HepG2 (cell line): ENCODE data around the gene CADM4. TPM values are rescaled to one million over a fixed set of nuclear protein-coding genes. Genes with fewer than 3 reads are reported as not detected.

Experiments used
- ATAC-seq: fragments of 200-7000 bp; cut with Tn5 transposase; 3 replicates; pipeline ENCODE4 v1.9.1; 2020; ENCODE audit warnings: mild to moderate bottlenecking, moderate library complexity
- BruUV-seq: library from RNA; stranded (reverse); fragments of 400-500 nt; replicated peaks from 2 replicates; lab custom pipeline; 2021; lab: Mats Ljungman, UMichigan
- CTCF ChIA-PET: fragments of 300-600 bp; formaldehyde crosslinking; extraction: SDS; loops from one replicate; lab custom pipeline; 2021; ENCODE audit warnings: low total read pairs, inconsistent platforms, low intra/inter-chr PET ratio; lab: Yijun Ruan, JAX
- POLR2A ChIA-PET: fragments of 350-600 bp; sonication (Branson Sonifier 250); formaldehyde crosslinking; loops from one replicate; lab custom pipeline; 2020; ENCODE audit warnings: antibody characterized with exemption, inconsistent platforms; lab: Yijun Ruan, JAX
- DNase-seq: peaks from one replicate; pipeline ENCODE4 v3.0.0-alpha.2; 2015; ENCODE audit warnings: low spot score
- FAIRE-seq: peaks from 3 replicates; lab custom pipeline; 2011; peaks lifted over from hg19 to GRCh38; lab: Jason Lieb, UNC
- H2AFZ ChIP-seq: one replicate; pipeline ENCODE4 v1.6.1; 2011; ENCODE audit warnings: low read length, inconsistent platforms
- H3K27ac ChIP-seq: fragments of 300-600 bp; 3 replicates; pipeline ENCODE4 v1.8.0; 2011; ENCODE audit warnings: mixed run types, mild to moderate bottlenecking, mixed read lengths, low read length, inconsistent platforms; ENCODE audit not compliant: insufficient read depth; ENCODE audit errors: extremely low read length
- H3K27me3 ChIP-seq, 2 experiments: fragments of 200-600 bp in 1 of 2; 2 replicates in 1 of 2; 3 replicates in 1 of 2; pipeline versions ENCODE4 v1.6.0 to v1.8.0; 2011; ENCODE audit warnings: low read length in 2 of 2, mild to moderate bottlenecking in 2 of 2, moderate library complexity in 2 of 2, inconsistent platforms in 1 of 2; ENCODE audit not compliant: insufficient read depth in 2 of 2, control insufficient read depth in 1 of 2
- H3K36me3 ChIP-seq, 2 experiments: fragments of 200-600 bp in 1 of 2; replicated peaks in 1 of 2; 2 replicates in 1 of 2; 3 replicates in 1 of 2; pipeline versions ENCODE4 v1.5.1 to v1.8.0; 2011; ENCODE audit warnings: low read length in 2 of 2, inconsistent platforms in 1 of 2; ENCODE audit not compliant: insufficient read depth in 2 of 2, control insufficient read depth in 1 of 2
- H3K4me1 ChIP-seq: 2 replicates; pipeline ENCODE4 v1.5.1; 2012; ENCODE audit warnings: low read length, inconsistent platforms; ENCODE audit not compliant: insufficient read depth
- H3K4me2 ChIP-seq: 2 replicates; pipeline ENCODE4 v1.6.0; 2011; ENCODE audit warnings: low read depth, low read length, inconsistent platforms
- H3K4me3 ChIP-seq, 3 experiments: fragments of 200-600 bp in 1 of 3; sonication (generic), shearing (Covaris generic) in 1 of 3; replicated peaks in 1 of 3; 2 replicates each; pipeline ENCODE4 v1.5.1; 2011 to 2016; ENCODE audit warnings: low read length in 3 of 3, inconsistent platforms in 2 of 3, low read depth in 2 of 3, mild to moderate bottlenecking in 2 of 3, control low read depth in 1 of 3, mixed read lengths in 1 of 3; ENCODE audit not compliant: insufficient read depth in 1 of 3
- H3K79me2 ChIP-seq: one replicate; pipeline ENCODE4 v1.6.1; 2011; ENCODE audit warnings: low read length, inconsistent platforms; ENCODE audit not compliant: insufficient read depth
- H3K9ac ChIP-seq: 2 replicates; pipeline ENCODE4 v1.6.0; 2011; ENCODE audit warnings: mild to moderate bottlenecking, low read depth, low read length, inconsistent platforms; ENCODE audit not compliant: insufficient read depth
- H3K9me3 ChIP-seq: 2 replicates; pipeline ENCODE4 v1.5.1; 2012; ENCODE audit warnings: mild to moderate bottlenecking, low read length
- H4K20me1 ChIP-seq: 2 replicates; pipeline ENCODE4 v1.6.0; 2011; ENCODE audit warnings: inconsistent platforms, mild to moderate bottlenecking, low read length, moderate library complexity; ENCODE audit not compliant: insufficient read depth
- JUN ChIP-seq: sonication (generic); formaldehyde crosslinking; IDR thresholded peaks from 2 replicates; pipeline ENCODE4 v1.4.0; 2020; ENCODE audit warnings: mild to moderate bottlenecking, missing genetic modification reagents
- SAP130 ChIP-seq: IDR thresholded peaks from 2 replicates; pipeline ENCODE4 v1.6.1; 2016; ENCODE audit warnings: low read depth
- ZHX1 ChIP-seq: sonication (generic); formaldehyde crosslinking; IDR thresholded peaks from 2 replicates; pipeline ENCODE4 v1.8.1; 2022; ENCODE audit warnings: low read depth, mild to moderate bottlenecking, missing genetic modification reagents
- ZNF121 ChIP-seq: sonication (generic); formaldehyde crosslinking; IDR thresholded peaks from 2 replicates; pipeline ENCODE4 v1.5.0; 2020; ENCODE audit warnings: mild to moderate bottlenecking, missing genetic modification reagents
- ZNF629 ChIP-seq: sonication (generic); formaldehyde crosslinking; conservative IDR thresholded peaks from 2 replicates; pipeline ENCODE4 v1.5.0; 2020; ENCODE audit warnings: missing genetic modification reagents
- WGBS: methylation state at CpG from one replicate; pipeline ENCODE4 v1.1.6; 2017; ENCODE audit warnings: low lambda C conversion rate; 5-methylcytosine and 5-hydroxymethylcytosine counted together
- in situ Hi-C: cut with HindIII; loops from 2 replicates; pipeline ENCODE4 v1.10.0; 2017; ENCODE audit warnings: low pct_unique_long_range_greater_than_20kb; ENCODE audit not compliant: extremely low pct_ligation_motif_present
- intact Hi-C: fragments of 100-400 bp; cut with micrococcal nuclease; formaldehyde crosslinking; loops from one replicate; pipeline ENCODE4 v1.10.0; 2022; ENCODE audit not compliant: unreplicated experiment
- polyA plus RNA-seq, 8 experiments: library from polyadenylated mRNA; depleted of rRNA in 3 of 8; stranded (reverse) in 7 of 8; unstranded in 1 of 8; fragments of >200 nt; fragmentation: Illumina TruSeq in 4 of 8; extraction: Trizol in 4 of 8; gene quantifications; 2 replicates each; pipeline versions ENCODE4 v1.2.1 to v1.2.3, GENCODE V29; 2011 to 2016; ENCODE audit warnings: low read depth in 4 of 8, missing spikeins in 1 of 8, mixed read lengths in 1 of 8; ENCODE audit not compliant: insufficient read depth in 1 of 8
- total RNA-seq, 5 experiments: library from RNA; depleted of rRNA; stranded (reverse); fragments of >200 nt; fragmentation: Illumina TruSeq; extraction: Trizol; gene quantifications; 2 replicates each; pipeline ENCODE4 v1.2.3, GENCODE V29; 2016; ENCODE audit warnings: low read depth in 1 of 5

Gene CADM4
- total and polyA plus RNA-seq, 2 of the 13 experiments (the other 11 are each of a cell fraction or from before 2014, with no cell fraction given) = 8.5 to 16.0 TPM

- TF ChIP-seq ZHX1 (0 out of 2 replicates have a peak, but pooled peaks have one; percentile 20), SAP130 (no peak)
Measured at GRCh38 chr19:43639519-43640423, at the start of gene CADM4 (continued).

- Histone ChIP-seq H2AFZ (no peak overlapping the region), H3K4me1 (no peaks in the 10 kb centered on the region), H3K36me3 (no peaks in the 10 kb centered on the region), H4K20me1 (no peaks in the 10 kb centered on the region), H3K4me3 (no peak overlapping the region), H3K27ac (no peak overlapping the region), H3K27me3 (no peaks in the 10 kb centered on the region; a peak in 1 of 5 replicates), H3K4me2 (no peak overlapping the region), H3K79me2 (no peaks in the 10 kb centered on the region), H3K9ac (no peak overlapping the region), H3K9me3 (peaks cover 7% of the 10 kb centered on the region; the same call in 1 of the 2 replicates)
- FAIRE-seq (no peak), ATAC-seq (no peak), DNase-seq (no peak)
- no TSS peak for BruUV-seq
- TF ChIP-seq ZNF629 (CRISPR knock-in tag) (peak; percentile 50; the same call in 1 of the 2 replicates), ZNF121 (CRISPR knock-in tag) (peak; percentile 33; the same call in 1 of the 2 replicates), JUN (CRISPR knock-in tag) (no peak)
- WGBS = 12% methylated on average over 9 of the region's 10 CpGs
- ChIA-PET CTCF (no interaction called here), POLR2A (no interaction called here)
- in situ Hi-C loops = no loop called here
- intact Hi-C loops = no loop called here
Measured at GRCh38 chr19:43688059-43688701, 48.5 kb upstream of the CADM4 start.
